Astrocyte (in vitro differentiated cells and primary cell): ENCODE measurements around the gene XRN2. TPM values are rescaled to one million over a fixed set of nuclear protein-coding genes. Genes with fewer than 3 reads are reported as not detected.

Experiments used
- DNase-seq: peaks from one replicate; pipeline ENCODE4 v3.0.0-alpha.2; 2010; ENCODE audit warnings: low read depth
- FAIRE-seq: peaks from 2 replicates; lab custom pipeline; 2011; peaks lifted over from hg19 to GRCh38; lab: Jason Lieb, UNC
- H2AFZ ChIP-seq: 2 replicates; pipeline ENCODE4 v1.6.0; 2012; ENCODE audit warnings: low read depth, low read length, inconsistent platforms
- H3K27ac ChIP-seq: 2 replicates; pipeline ENCODE4 v1.5.1; 2011; ENCODE audit warnings: low read depth, low read length, inconsistent platforms
- H3K27me3 ChIP-seq: 2 replicates; pipeline ENCODE4 v1.6.0; 2011; ENCODE audit warnings: low read length, inconsistent platforms; ENCODE audit not compliant: insufficient read depth
- H3K36me3 ChIP-seq: 2 replicates; pipeline ENCODE4 v1.5.1; 2011; ENCODE audit warnings: low read length, inconsistent platforms; ENCODE audit not compliant: insufficient read depth
- H3K4me1 ChIP-seq: 2 replicates; pipeline ENCODE4 v1.5.1; 2011; ENCODE audit warnings: low read length, inconsistent platforms; ENCODE audit not compliant: insufficient read depth
- H3K4me2 ChIP-seq: 2 replicates; pipeline ENCODE4 v1.6.0; 2012; ENCODE audit warnings: low read length, inconsistent platforms
- H3K4me3 ChIP-seq: 2 replicates; pipeline ENCODE4 v1.5.1; 2011; ENCODE audit warnings: low read depth, mild to moderate bottlenecking, low read length, inconsistent platforms; ENCODE audit not compliant: insufficient read depth
- H3K79me2 ChIP-seq: 2 replicates; pipeline ENCODE4 v1.6.0; 2012; ENCODE audit warnings: mild to moderate bottlenecking, low read length, inconsistent platforms; ENCODE audit not compliant: insufficient read depth
- H3K9ac ChIP-seq: 2 replicates; pipeline ENCODE4 v1.6.0; 2012; ENCODE audit warnings: mild to moderate bottlenecking, low read length, inconsistent platforms
- H3K9me3 ChIP-seq: 2 replicates; pipeline ENCODE4 v1.5.1; 2012; ENCODE audit warnings: low read depth, mild to moderate bottlenecking, low read length, inconsistent platforms; ENCODE audit not compliant: insufficient read depth
- H4K20me1 ChIP-seq: 2 replicates; pipeline ENCODE4 v1.6.0; 2012; ENCODE audit warnings: low read length, inconsistent platforms; ENCODE audit not compliant: insufficient read depth
- H3K27ac Mint-ChIP-seq: one replicate; pipeline ENCODE4 v1.8.0; 2021; ENCODE audit warnings: mild to moderate bottlenecking, mixed read lengths; ENCODE audit not compliant: unreplicated experiment
- H3K27me3 Mint-ChIP-seq: one replicate; pipeline ENCODE4 v1.8.0; 2021; ENCODE audit warnings: low read depth, mixed read lengths; ENCODE audit not compliant: unreplicated experiment
- H3K36me3 Mint-ChIP-seq: one replicate; pipeline ENCODE4 v1.8.0; 2021; ENCODE audit warnings: low read depth, mixed read lengths; ENCODE audit not compliant: unreplicated experiment
- H3K4me1 Mint-ChIP-seq: one replicate; pipeline ENCODE4 v1.8.0; 2021; ENCODE audit warnings: low read depth, mixed read lengths; ENCODE audit not compliant: unreplicated experiment
- H3K4me3 Mint-ChIP-seq: one replicate; pipeline ENCODE4 v1.8.0; 2021; ENCODE audit warnings: mild to moderate bottlenecking, moderate library complexity, mixed read lengths; ENCODE audit not compliant: unreplicated experiment
- H3K9me3 Mint-ChIP-seq: one replicate; pipeline ENCODE4 v1.8.0; 2021; ENCODE audit warnings: mild to moderate bottlenecking, mixed read lengths; ENCODE audit not compliant: unreplicated experiment
- CTCF ChIP-seq: IDR thresholded peaks from 2 replicates; pipeline ENCODE4 v1.5.1; 2011; ENCODE audit warnings: low read depth, mild to moderate bottlenecking, inconsistent platforms, low read length, moderate library complexity; ENCODE audit not compliant: insufficient read depth
- EZH2 ChIP-seq: IDR thresholded peaks from 2 replicates; pipeline ENCODE4 v1.6.1; 2012; ENCODE audit warnings: mild to moderate bottlenecking, low read length, inconsistent platforms; ENCODE audit not compliant: insufficient read depth
- total RNA-seq: library from RNA; stranded (reverse); gene quantifications from 2 replicates; pipeline ENCODE4 v1.2.1, GENCODE V29; 2021

The XRN2 gene
- total RNA-seq, 1 donor from 2014 or later: 74.5 TPM

GRCh38 chr20:21356386-21356785 lies 53.3 kb downstream of the XRN2 start:
- Histone ChIP-seq H3K9ac (no peak overlapping the region), H3K36me3 (peaks cover 17% of the 10 kb centered on the region), H2AFZ (no peak overlapping the region), H4K20me1 (peaks cover 6% of the 10 kb centered on the region), H3K27me3 (no peaks in the 10 kb centered on the region), H3K4me3 (no peak overlapping the region), H3K27ac (peak overlapping the region; percentile 40), H3K4me2 (no peak overlapping the region), H3K9me3 (no peaks in the 10 kb centered on the region), H3K4me1 (peaks cover 2% of the 10 kb centered on the region), H3K79me2 (no peaks in the 10 kb centered on the region)
- Mint-ChIP-seq H3K36me3 (peaks cover 2% of the 10 kb centered on the region), H3K9me3 (no peaks in the 10 kb centered on the region), H3K4me1 (peaks cover 19% of the 10 kb centered on the region), H3K27me3 (no peaks in the 10 kb centered on the region), H3K27ac (no peak overlapping the region), H3K4me3 (no peak overlapping the region)
- DNase-seq (peak; percentile 25), FAIRE-seq (no peak)
- TF ChIP-seq EZH2 (no peak), CTCF (no peak)

DNA sequence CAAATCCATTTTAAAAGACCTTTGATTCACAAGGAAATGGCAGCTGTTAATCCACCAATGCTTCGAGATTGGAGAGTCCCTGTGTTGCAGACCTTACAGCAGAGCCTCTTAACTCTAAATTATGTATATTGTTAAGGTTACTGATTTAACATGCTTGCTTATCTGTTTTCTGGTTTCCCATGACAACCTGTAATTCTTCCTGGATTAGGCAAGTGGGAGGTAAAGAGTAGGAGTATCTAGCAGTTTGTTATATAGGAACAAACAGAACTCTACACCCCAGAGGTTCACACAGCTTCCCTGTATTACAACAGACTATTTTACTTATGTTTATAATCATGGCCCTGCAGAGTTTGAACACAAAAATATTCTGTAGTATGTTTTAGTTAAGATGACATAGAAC lies 54.7 kb downstream of the XRN2 start:
- Histone ChIP-seq H3K27ac (no peak overlapping the region), H3K27me3 (no peaks in the 10 kb centered on the region), H3K9ac (no peak overlapping the region), H3K4me2 (no peak overlapping the region), H3K79me2 (no peaks in the 10 kb centered on the region), H2AFZ (no peak overlapping the region), H3K4me3 (no peak overlapping the region), H3K4me1 (peaks cover under 1% of the 10 kb centered on the region), H3K36me3 (peaks cover 21% of the 10 kb centered on the region), H4K20me1 (peaks cover 6% of the 10 kb centered on the region), H3K9me3 (no peaks in the 10 kb centered on the region)
- peaks cover 23% of the 10 kb centered on the region for H3K4me1 Mint-ChIP-seq
- no peaks in the 10 kb centered on the region for H3K27me3 Mint-ChIP-seq
- peaks cover 6% of the 10 kb centered on the region for H3K36me3 Mint-ChIP-seq
- no peak overlapping the region for H3K4me3 Mint-ChIP-seq
- H3K27ac Mint-ChIP-seq: no peak overlapping the region
- no peaks in the 10 kb centered on the region for H3K9me3 Mint-ChIP-seq
- DNase-seq (no peak), FAIRE-seq (no peak)
- no peak for TF ChIP-seq EZH2
- no peak for TF ChIP-seq CTCF

DNA sequence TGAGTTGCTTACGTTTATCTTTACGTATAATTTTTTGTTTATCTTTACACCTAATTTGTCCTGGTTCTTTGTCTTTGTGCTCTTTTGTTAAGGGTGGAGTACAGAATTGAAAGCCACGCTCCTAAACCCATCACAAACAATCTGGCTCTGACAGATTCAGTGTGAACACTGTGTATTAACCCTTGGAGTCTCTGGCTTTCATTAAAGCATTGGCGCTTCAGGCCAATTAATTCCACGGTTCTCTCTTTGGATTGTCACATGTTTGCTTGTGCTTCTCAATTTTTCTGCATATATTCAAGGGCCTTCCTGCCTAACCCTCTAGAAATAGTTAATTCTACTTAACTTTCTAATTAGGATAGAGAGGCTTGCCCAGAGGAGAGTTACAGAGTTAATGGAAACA lies 55.6 kb downstream of the XRN2 start:
- H3K9me3 Mint-ChIP-seq: no peaks in the 10 kb centered on the region
- Histone ChIP-seq H3K79me2 (peaks cover 3% of the 10 kb centered on the region), H3K4me3 (no peak overlapping the region), H3K4me1 (no peaks in the 10 kb centered on the region), H3K27ac (no peak overlapping the region), H3K9ac (no peak overlapping the region), H3K27me3 (no peaks in the 10 kb centered on the region), H3K4me2 (no peak overlapping the region), H3K36me3 (peaks cover 23% of the 10 kb centered on the region), H2AFZ (no peak overlapping the region), H3K9me3 (no peaks in the 10 kb centered on the region), H4K20me1 (peaks cover 6% of the 10 kb centered on the region)
- H3K4me3 Mint-ChIP-seq: no peak overlapping the region
- H3K27me3 Mint-ChIP-seq: no peaks in the 10 kb centered on the region
- H3K4me1 Mint-ChIP-seq: peaks cover 22% of the 10 kb centered on the region
- peaks cover 10% of the 10 kb centered on the region for H3K36me3 Mint-ChIP-seq
- FAIRE-seq (no peak), DNase-seq (no peak)
- no peak overlapping the region for H3K27ac Mint-ChIP-seq
- no peak for TF ChIP-seq CTCF
- no peak for TF ChIP-seq EZH2
